Esophagus squamous epithelium (tissue), 5 donors: ENCODE results near the gene SPAG17. TPM values are rescaled to one million over a fixed set of nuclear protein-coding genes. Genes with fewer than 3 reads are reported as not detected.

Experiments used
- DNase-seq: peaks from one replicate; lab custom pipeline; 2025; lab: John Stamatoyannopoulos, UW
- H3K27ac ChIP-seq, 4 donors: fragments of 200-600 bp; sonication (generic); one replicate each; pipeline ENCODE4 v1.5.1; 2016 to 2019; ENCODE audit warnings: mild to moderate bottlenecking in 1 of 4
- H3K27me3 ChIP-seq, 4 donors: fragments of 200-600 bp; sonication (generic); 1 replicate in 3 of 4; 2 replicates in 1 of 4; pipeline versions ENCODE4 v1.5.1 to v1.6.0; 2017 to 2021; ENCODE audit warnings: antibody characterized with exemption in 1 of 4
- H3K36me3 ChIP-seq, 3 donors: fragments of 200-600 bp; sonication (generic); one replicate each; pipeline ENCODE4 v1.5.1; 2016 to 2019
- H3K4me1 ChIP-seq, 3 donors: fragments of 200-600 bp; sonication (generic); one replicate each; pipeline ENCODE4 v1.5.1; 2017 to 2019
- H3K4me3 ChIP-seq, 4 donors: fragments of 200-600 bp; sonication (generic); 1 replicate in 3 of 4; 2 replicates in 1 of 4; pipeline ENCODE4 v1.5.1; 2016 to 2019; ENCODE audit warnings: mild to moderate bottlenecking in 2 of 4, moderate library complexity in 1 of 4
- H3K9me3 ChIP-seq, 3 donors: fragments of 200-600 bp; sonication (generic); one replicate each; pipeline ENCODE4 v1.5.1; 2016 to 2019
- POLR2A ChIP-seq, 4 donors: fragments of 450-650 bp; IDR thresholded peaks; one replicate each; pipeline ENCODE4 v1.6.1; 2017; ENCODE audit warnings: antibody characterized with exemption in 4 of 4, mild to moderate bottlenecking in 4 of 4, moderate library complexity in 3 of 4
- WGBS, 2 donors: methylation state at CpG; one replicate each; pipeline ENCODE4 v1.1.5; 2018; 5-methylcytosine and 5-hydroxymethylcytosine counted together
- intact Hi-C: fragments of 100-400 bp; cut with DNase I; formaldehyde crosslinking; loops from one replicate; pipeline ENCODE4 v1.15.0; 2022
- total RNA-seq, 4 donors: library from RNA; depleted of rRNA; stranded (reverse); fragments of >200 nt; gene quantifications; one replicate each; pipeline ENCODE4 v1.1.0, GENCODE V29; 2016
- TF ChIP-seq, protein P1 (sequence below), 6 experiments: fragments of 450-650 bp in 4 of 6; fragments of 200-600 bp in 2 of 6; sonication (generic) in 2 of 6; IDR thresholded peaks; one replicate each; pipeline ENCODE4 v1.5.1; 2016 to 2019; ENCODE audit warnings: antibody characterized with exemption in 6 of 6, mild to moderate bottlenecking in 4 of 6, moderate library complexity in 4 of 6
- donor health status: DM: yes; HTN: yes; CAD: no.

Gene SPAG17
- total RNA-seq, 4 donors from 2014 or later, result 8.8 to 20.9 (median 13.8) TPM

DNA sequence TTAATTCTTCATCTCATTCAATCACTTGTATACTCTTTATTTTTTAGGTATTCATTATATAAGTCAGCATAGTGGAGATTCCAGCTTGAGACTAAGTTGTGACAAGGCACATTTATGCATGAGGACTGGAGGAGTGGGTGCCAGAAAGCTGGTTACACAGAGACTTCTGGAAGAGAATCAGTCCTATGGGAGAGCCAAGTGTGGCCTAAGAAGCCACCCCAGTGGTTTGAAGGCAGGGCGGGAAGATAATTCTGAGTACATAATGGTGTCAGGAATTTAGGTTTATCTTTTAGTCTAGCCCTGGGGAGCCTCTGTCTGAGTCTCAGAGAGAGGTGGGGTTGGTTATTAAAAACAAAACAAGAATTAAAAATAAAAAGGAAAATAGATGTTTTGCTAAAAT is 83.0 kb downstream of the SPAG17 start:
- intact Hi-C loops, result no loop called here
- WGBS, 2 donors, result 56 to 71% methylated on average over 1 of the region's 1 CpG
- Histone ChIP-seq H3K27me3 (no peaks in the 10 kb centered on the region), H3K4me1 (no peaks in the 10 kb centered on the region), H3K27ac (no peak overlapping the region), H3K36me3 (no peaks in the 10 kb centered on the region), H3K9me3 (no peaks in the 10 kb centered on the region), H3K4me3 (no peak overlapping the region)
- DNase-seq, result no peak
- TF ChIP-seq, protein P1, sequence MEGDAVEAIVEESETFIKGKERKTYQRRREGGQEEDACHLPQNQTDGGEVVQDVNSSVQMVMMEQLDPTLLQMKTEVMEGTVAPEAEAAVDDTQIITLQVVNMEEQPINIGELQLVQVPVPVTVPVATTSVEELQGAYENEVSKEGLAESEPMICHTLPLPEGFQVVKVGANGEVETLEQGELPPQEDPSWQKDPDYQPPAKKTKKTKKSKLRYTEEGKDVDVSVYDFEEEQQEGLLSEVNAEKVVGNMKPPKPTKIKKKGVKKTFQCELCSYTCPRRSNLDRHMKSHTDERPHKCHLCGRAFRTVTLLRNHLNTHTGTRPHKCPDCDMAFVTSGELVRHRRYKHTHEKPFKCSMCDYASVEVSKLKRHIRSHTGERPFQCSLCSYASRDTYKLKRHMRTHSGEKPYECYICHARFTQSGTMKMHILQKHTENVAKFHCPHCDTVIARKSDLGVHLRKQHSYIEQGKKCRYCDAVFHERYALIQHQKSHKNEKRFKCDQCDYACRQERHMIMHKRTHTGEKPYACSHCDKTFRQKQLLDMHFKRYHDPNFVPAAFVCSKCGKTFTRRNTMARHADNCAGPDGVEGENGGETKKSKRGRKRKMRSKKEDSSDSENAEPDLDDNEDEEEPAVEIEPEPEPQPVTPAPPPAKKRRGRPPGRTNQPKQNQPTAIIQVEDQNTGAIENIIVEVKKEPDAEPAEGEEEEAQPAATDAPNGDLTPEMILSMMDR (IDR thresholded peaks at IDR 0.05), result no peak
- no peak for TF ChIP-seq POLR2A (IDR thresholded peaks at IDR 0.05)

DNA sequence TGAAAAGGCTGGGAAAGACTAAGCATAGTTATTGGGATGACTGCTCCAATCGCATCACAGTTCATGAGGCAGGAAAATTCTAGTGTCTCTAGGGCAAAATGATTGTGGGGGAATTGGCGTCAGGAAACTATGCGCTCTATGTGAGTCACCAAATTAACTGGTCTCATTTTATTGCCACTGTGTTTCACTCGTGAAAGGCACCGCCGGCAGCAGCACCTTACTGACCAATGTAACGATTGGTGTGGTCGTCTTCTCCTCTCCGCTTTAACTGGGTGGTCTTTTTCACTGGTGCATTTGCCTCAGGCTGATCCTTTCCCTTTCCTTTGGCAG is 83.5 kb downstream of the SPAG17 start:
- Histone ChIP-seq H3K27ac (no peak overlapping the region), H3K4me1 (no peaks in the 10 kb centered on the region), H3K27me3 (no peaks in the 10 kb centered on the region), H3K4me3 (no peak overlapping the region), H3K36me3 (no peaks in the 10 kb centered on the region), H3K9me3 (no peaks in the 10 kb centered on the region)
- 40 to 67% methylated on average over 9 of the region's 9 CpGs for WGBS, 2 donors
- TF ChIP-seq POLR2A (IDR thresholded peaks at IDR 0.05), result no peak
- TF ChIP-seq, protein P1 (IDR thresholded peaks at IDR 0.05), result no peak
- intact Hi-C loops, result no loop called here
- DNase-seq, result no peak

DNA sequence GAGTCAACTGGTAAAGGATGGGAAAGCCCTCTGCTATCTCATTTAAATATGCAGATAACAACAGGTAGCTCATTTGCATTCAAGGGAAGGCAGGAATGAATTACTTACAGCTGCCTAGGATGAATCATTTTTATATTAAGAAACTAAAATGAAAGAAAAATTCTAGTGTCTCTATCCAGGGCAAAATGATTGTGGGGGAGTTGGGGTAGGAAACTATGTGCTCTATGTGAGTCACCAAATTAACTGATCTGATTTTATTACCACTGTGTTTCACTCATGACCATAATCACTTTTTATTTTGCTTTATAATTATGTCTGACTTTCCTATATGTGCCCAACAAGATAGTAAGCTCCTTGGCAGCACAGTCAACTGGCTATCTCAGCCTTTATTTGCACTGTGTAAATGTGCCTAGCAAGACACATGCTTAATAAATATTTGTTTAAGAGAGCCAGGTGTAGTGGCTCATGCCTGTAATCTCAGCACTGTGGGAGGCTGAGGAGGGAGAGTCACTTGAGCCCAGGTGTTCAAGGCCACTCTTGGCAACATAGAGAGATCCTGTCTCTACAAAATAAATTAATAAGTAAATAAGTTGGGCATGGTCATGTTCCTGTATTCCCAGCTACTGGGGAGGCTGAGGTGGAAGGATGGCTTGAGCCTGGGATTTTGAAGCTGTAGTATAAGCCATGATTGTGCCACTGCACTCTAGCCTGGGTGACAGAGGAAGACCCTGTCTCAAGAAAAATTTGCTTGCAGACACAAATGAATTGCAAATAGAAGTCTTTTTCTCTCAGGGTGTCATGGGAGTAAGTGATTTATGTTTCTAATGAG is 84.1 kb downstream of the SPAG17 start:
- TF ChIP-seq, protein P1 (IDR thresholded peaks at IDR 0.05), result no peak
- TF ChIP-seq POLR2A (IDR thresholded peaks at IDR 0.05), result no peak

DNA sequence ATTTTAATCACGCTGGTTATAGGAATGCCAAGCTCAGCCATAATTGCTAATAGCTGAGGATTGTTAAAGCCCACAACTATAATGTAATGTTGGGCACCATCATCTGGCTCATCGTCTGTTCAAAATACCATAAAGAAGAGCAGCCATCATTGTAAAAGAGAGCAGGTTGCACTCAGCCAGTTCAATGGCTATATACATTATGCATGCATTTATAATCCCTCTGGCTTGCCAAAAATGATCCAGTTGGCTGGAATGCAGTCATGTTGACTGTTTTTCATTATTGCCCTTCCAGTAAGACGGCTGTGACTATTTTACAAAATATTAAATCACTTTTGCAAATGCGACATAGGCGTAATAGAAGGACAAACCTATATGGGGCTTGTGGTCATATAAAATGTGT is 85.3 kb downstream of the SPAG17 start:
- Histone ChIP-seq H3K27ac (no peak overlapping the region), H3K27me3 (no peaks in the 10 kb centered on the region), H3K4me3 (no peak overlapping the region), H3K9me3 (no peaks in the 10 kb centered on the region), H3K4me1 (no peaks in the 10 kb centered on the region), H3K36me3 (no peaks in the 10 kb centered on the region)
- TF ChIP-seq, protein P1 (IDR thresholded peaks at IDR 0.05), result no peak
- intact Hi-C loops, result no loop called here
- no peak for DNase-seq
- WGBS, 2 donors, result 77 to 78% methylated on average over 5 of the region's 5 CpGs

More for the DNA sequence above, 84.1 kb downstream of the SPAG17 start:
- no peaks in the 10 kb centered on the region for H3K36me3 ChIP-seq
- no peak overlapping the region for H3K27ac ChIP-seq
- DNase-seq, result no peak
- H3K27me3 ChIP-seq, result no peaks in the 10 kb centered on the region
- no peak overlapping the region for H3K4me3 ChIP-seq
- no peaks in the 10 kb centered on the region for H3K9me3 ChIP-seq
- intact Hi-C loops, result no loop called here
- H3K4me1 ChIP-seq, result no peaks in the 10 kb centered on the region

- no peaks in the 10 kb centered on the region for H3K9me3 ChIP-seq
- DNase-seq, result no peak
- H3K4me3 ChIP-seq, result no peak overlapping the region
- H3K27ac ChIP-seq, result no peak overlapping the region
- no peaks in the 10 kb centered on the region for H3K36me3 ChIP-seq
- 41 to 44% methylated on average over 3 of the region's 3 CpGs for WGBS, 2 donors
- no peaks in the 10 kb centered on the region for H3K27me3 ChIP-seq
- H3K4me1 ChIP-seq, result no peaks in the 10 kb centered on the region
- TF ChIP-seq POLR2A (IDR thresholded peaks at IDR 0.05), result no peak
- TF ChIP-seq, protein P1 (IDR thresholded peaks at IDR 0.05), result no peak
- intact Hi-C loops, result no loop called here
Observed at GRCh38 chr1:118097622-118098348, 87.2 kb downstream of the SPAG17 start.
